D721Med (cell line): ENCODE data around the gene ZBTB40.

ENCODE experiments used
- DNase-seq: peaks from one replicate; pipeline ENCODE4 v3.0.0; 2011; ENCODE audit warnings: low spot score; ENCODE audit not compliant: insufficient read length
- FAIRE-seq: peaks from 2 replicates; lab custom pipeline; 2011; peaks lifted over from hg19 to GRCh38; lab: Jason Lieb, UNC
- CTCF ChIP-seq: IDR thresholded peaks from 2 replicates; pipeline ENCODE4 v1.5.1; 2012; ENCODE audit warnings: mild to moderate bottlenecking, control low read depth; ENCODE audit not compliant: insufficient read depth; ENCODE audit errors: missing control alignments

The ZBTB40 gene

DNA sequence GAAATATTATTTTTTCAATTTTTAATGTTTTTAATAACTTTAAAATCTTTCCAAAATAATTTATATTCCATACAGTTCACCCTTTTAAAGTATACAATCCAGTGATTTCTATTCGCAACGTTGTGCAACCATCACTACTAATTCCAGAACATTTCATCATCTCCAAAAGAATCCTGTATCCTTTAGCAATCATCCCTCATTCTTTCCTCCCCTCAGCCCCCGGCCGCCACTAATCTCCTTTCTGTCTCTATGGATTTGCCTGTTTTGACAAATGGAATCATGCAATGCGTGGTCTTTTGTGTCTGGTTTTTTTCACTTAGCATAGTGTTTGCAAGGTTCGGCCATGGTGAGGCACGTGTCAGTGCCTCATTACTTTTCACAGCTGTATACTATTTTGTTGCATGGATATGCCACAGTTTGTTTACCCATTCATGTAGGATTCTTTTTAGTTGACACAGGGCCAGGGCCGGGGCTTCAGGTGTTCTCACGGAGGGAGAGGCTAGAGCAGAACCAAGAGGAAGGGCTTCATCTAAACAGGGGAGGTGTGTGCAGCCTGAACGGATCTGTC lies 40.6 kb upstream of the ZBTB40 start:
- DNase-seq (no peak), FAIRE-seq (no peak)
- no peak for TF ChIP-seq CTCF

DNA sequence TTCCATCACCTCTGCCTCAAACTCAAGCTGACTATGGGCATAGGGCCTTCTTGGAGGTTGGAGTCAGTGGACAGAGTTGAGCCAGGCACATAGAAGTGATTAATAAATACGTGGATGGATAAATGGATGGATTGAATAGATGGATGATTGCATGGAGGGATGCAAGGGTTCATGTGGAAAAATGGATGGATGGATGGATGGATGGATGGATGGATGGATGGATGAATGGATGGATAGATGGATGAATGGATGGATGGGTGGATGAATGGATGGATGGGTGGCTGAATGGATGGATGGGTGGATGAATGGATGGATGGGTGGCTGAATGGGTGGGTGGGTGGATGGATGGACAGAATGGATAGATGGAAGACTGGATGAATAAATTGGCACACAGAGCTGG lies 40.1 kb upstream of the ZBTB40 start:
- no peak for FAIRE-seq
- no peak for TF ChIP-seq CTCF
- no peak for DNase-seq

DNA sequence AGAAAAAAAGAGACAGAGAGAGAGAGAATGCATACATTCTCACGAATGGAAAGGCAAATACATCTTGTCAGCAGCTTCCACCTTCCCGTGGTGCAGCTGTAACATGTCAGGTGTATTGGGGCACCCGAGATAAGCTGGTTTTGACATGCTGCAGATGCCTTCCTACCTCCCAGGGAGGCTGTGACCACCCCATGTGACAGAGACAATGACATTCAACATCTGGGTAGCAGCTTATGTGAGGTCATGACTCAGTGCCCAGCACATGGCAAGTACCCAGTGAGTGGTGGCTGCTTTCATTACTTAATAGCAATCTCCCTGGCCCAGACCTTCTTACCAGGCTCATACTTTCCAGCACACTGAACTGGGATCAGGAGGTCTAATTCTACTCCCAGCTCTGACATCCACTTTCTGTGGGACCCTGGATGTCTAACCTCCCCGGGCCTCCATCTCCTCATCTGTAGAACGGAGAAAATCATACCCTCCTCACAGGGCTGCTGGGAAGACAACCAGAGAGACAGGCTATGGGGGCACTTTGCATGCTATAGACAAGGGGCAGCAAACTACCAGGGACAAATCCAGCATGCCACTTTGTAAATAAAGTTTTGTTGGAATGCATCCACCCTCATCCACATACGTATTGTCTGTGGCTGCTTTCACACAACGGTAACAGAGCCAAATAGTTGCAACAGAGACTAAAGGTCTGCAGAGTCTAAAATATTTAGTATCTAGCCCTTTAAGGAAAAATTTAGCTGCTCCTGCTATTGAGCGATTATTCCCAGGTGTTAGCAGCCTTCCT lies 38.5 kb upstream of the ZBTB40 start:
- DNase-seq (no peak), FAIRE-seq (no peak)
- TF ChIP-seq CTCF: no peak

GRCh38 chr1:22413799-22414198 lies 37.9 kb upstream of the ZBTB40 start:
- no peak for TF ChIP-seq CTCF
- DNase-seq (no peak), FAIRE-seq (no peak)

GRCh38 chr1:22414244-22414751 lies 37.4 kb upstream of the ZBTB40 start:
- FAIRE-seq (no peak), DNase-seq (no peak)
- no peak for TF ChIP-seq CTCF

GRCh38 chr1:22415489-22415888 lies 36.2 kb upstream of the ZBTB40 start:
- TF ChIP-seq CTCF: no peak
- FAIRE-seq: no peak
- DNase-seq: no peak
